Astrocyte of the hippocampus (primary cell): ENCODE results near the gene P2RX1.
A peak's percentile ranks its signal among the peaks of the same experiment; 100 is the strongest.
"Not testable (repeated sequence)": the region's sequence is repeated elsewhere in the genome, so short reads cannot be mapped to it uniquely, and the experiment has no call there.

Source experiments
- DNase-seq: peaks from one replicate; pipeline ENCODE4 v3.0.0; 2011; ENCODE audit warnings: low read depth, low spot score

The P2RX1 gene

DNA sequence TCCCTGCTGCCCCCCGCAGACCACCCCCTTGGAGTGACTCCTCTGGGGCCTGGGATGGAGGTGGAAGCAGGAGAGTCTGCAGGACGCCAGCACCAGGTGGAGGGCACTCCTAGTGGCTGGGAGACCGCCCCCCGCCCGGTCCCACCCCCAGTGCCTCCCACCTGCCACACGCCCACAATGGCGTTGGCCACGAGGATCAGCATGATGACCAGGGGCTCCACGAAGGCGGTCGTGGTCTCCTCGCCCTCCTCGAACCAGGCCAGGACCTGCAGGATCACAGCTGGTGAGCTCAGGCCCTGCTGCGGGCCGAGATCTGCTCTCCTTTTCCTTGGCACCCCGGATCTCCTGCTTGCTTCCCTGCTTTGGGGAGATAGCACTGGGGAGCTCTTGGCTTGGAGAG, 35.2 kb upstream of the P2RX1 start:
- DNase-seq: no peak

DNA sequence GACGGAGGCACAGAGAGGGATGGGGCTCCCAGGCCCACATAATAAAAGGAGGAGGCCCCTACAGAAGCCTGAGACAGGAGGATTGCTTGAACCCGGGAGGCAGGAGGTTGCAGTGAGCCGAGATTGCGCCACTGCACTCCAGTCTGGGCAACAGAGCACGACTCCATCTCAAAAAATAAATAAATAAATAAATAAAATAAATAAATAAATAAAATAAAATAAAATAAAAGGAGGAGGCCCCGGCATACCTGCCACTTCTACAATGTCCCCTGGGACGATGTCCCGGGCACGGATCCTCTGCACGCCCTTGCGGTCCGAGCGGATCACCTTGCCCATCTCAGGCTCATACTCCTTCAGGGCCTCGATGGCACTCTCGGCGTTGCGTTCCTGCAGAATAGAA, 34.7 kb upstream of the P2RX1 start:
- no peak for DNase-seq

DNA sequence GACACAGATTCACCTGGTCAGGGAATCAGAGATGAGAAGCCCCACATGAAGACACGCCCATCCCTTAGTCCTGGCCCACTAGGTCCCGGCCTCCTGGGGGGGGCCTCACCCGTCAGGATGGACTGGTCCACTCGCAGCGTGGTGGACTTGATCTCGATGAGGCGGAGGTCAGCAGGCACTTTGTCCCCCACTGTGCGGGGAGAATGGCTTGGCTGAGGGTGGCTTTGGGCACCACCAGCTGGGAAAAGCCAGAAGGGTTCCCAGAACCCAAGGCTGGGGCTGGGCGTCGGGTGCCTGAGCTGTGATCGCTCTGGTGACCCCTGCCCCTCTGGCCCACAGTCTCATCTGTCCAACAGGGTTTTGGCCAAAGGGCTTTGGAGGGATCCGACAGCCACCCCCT, 34.3 kb upstream of the P2RX1 start:
- DNase-seq: no peak

DNA sequence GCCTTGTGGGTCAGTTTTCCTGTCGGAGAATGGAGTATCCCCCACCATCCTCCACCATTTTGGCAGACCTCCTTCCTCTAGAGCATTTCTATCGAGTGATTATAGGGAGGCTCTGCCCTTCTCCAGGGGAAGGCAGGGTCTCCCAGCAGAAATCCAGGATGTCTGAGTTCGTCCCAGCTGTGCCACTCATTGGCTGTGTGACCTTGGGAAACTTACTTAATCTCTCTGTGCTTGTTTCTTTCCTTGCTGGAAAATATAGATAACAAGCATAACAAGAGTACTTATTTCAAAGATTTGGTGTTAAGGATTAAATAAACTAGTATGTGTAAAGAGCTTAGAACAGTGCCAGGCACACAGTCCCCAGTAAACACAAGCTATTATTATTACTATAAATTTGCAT, 33.2 kb upstream of the P2RX1 start:
- DNase-seq: no peak

DNA sequence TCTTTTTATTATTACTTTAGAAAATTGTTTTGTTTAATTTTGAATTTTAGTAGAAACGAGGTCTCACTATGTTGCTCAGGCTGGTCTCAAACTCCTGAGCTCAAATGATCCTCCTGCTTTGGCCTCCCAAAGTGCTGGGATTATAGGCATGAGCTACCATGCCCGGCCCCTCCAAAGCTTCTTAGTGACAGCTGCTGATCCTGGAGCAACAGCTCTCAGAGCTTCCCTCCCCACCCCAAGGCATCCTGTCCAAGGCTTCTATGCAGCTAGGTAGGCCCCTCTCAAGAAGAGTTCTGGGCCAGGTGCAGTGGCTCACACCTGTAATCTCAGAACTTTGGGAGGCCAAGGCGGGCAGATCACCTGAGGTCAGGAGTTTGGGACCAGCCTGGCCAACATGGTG, 32.3 kb upstream of the P2RX1 start:
- DNase-seq: not testable (repeated sequence)

DNA sequence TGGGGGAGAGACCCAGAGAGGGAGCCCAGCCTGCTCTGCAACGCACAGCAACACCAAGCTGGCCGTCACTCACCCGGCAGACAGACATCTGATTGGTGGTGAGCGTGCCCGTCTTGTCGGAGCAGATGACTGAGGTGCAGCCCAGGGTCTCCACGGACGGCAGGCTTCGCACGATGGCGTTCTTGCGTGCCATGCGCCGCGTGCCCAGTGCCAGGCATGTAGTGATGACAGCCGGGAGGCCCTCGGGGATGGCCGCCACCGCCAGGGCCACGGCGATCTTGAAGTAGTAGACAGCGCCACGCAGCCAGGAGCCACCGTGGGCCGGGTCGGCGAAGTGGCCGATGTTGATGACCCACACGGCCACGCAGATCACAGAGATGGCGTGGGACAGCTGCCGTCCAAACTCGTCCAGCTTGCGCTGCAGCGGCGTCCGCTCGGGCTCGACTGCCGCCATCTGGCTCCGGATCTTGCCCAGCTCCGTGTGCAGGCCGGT, 31.1 kb upstream of the P2RX1 start:
- DNase-seq: no peak

DNA sequence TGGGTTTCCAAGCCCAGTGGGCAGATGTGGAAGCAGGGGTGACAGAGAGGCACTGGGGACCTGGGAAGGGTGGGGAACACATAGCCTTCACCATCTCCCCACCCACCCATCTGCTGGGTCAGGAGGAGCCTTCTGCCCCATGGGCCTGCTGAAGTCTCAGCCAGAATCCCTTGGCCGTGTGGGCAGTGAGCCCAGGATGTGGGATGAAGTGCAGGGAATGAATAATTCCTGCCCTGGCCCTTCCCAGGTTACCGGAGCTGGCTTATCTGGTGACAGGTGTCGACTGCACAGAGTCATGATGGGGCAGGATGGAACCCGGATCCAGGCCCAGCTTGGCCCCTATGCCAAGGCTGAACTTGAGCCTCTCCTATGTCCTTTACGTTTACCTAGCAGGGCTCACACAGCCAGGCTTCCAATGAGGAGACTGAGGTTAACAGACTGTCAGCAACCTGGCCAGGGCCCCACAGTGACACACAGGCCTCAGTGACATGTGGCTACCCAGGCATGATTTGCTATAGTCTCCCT, 30.5 kb upstream of the P2RX1 start:
- peak; percentile 32 for DNase-seq

DNA sequence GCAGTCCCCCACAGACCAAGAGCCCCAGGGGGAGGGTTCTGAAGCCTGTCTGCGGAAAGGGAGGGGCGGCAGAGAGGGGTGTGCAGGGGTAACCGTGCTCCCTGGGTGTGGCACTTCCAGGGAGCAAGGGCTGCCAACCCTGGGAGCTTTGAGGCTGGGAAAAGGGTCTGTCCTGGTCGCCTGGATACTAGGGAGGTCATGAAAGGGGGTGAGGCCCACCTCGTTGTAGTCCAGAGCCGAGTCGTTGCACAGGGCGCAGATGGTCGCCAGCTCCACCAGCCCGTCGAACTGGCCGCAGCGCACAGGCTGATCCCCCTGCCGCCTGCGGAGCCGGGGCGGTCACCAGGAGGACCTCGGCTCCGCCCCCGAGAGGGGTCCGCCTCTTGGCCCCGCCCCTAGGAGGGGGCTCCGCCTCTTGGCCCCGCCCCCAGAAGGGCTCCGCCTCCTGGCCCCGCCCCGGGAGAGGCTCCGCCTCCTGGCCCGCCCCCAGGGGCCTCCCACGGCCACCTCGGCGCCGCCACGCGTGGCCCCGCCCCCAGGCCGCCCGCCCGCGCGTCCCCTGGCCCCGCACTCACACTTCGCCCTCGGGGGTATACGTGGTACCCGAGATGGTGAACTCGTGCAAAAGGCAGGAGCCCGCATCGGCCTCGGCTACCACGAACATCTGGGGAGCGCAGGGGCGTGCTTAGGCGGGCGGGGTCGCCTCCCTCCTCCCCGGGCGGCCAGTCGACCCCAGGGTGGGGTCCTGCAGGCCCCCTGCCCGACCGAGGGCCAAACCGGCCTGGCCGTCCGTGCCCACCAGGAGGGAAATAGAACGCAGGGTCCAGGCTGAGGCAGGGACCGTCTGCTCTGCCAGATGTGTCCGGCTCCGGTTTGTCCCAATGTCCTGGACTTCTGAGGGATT, 28.5 kb upstream of the P2RX1 start:
- DNase-seq: peak; percentile 79

DNA sequence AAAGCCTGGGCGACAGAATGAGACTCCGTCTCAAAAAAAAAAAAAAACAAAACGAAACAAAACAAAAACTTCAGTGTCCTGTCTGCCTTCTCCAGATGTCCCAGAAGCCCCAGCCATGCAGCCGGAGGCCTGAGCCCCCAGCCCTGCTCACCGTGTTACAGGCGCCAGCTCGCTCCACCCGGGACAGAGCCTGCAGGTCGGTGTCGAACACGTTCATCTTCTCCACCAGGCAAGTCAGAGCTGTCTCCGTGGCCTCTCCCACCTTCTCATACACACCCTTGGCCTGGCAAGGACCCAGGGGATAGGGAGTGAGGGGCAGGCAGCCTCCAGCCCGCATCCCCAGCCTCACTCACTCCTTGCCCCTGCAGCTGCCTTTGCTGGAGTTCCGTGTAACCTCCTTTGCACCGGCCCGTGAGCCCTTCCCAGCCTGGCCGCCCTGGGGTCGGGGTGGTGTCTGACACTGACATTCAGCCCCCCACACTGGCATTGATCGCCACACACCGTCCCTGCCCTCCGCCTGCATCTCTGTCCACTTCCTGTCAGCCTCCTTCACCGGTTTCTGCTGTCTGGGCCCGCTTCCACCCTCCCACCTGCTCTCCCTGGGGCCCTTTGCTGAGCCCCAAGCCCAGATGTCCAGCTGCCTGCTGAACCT, 27.1 kb upstream of the P2RX1 start:
- DNase-seq: no peak

DNA sequence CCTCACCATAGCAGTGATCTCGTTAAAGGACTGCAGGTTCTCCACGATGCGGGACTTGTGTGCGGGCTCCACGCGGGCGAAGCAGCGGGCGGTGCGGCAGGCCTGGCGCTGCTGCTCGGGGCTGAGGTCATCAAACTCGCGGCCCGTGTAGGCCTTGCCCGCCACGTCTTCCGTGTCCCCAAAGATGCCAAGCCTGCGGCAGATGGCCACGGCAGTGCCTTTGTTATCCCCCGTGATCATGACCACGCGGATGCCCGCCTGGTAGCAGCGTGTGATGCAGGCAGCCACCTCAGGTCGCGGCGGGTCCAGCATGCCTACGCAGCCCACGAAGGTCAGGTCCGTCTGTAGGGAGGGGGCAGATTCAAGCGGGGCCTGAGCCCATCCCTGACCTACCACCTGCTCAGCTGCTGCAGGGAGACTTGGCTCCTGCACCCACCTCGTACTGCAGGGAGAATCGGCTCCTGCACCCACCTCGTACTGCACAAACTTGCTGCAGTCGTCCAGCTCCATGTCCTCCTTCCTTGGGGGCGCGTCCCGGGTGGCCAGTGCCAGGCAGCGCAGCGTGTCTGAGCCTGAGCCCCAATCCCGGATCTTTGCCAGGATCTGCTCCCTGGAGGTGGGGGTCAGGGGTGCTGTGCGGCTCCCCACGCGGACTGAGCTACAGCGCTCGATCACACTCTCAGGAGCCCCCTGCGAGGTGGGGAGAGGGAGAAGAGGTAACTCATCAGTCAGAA, 24.9 kb upstream of the P2RX1 start:
- DNase-seq: no peak

DNA sequence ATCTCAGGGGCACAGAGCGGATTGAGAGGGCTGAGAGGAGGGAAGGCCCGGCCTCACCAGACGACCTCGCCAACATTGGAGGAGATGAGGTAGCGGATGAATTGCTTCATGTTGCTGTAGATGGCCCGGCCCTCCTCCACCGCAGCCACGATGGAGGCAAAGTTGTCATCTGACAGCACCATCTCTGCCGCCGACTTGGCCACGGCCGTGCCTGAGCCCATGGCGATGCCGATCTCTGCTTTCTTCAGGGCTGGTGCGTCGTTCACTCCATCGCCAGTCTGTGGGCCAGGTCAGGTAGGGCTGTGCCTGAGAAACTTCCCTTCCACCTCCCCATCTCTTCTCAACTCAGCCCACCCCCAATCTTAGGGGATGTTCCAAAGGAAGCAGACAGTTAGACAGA, 21.1 kb upstream of the P2RX1 start:
- no peak for DNase-seq

DNA sequence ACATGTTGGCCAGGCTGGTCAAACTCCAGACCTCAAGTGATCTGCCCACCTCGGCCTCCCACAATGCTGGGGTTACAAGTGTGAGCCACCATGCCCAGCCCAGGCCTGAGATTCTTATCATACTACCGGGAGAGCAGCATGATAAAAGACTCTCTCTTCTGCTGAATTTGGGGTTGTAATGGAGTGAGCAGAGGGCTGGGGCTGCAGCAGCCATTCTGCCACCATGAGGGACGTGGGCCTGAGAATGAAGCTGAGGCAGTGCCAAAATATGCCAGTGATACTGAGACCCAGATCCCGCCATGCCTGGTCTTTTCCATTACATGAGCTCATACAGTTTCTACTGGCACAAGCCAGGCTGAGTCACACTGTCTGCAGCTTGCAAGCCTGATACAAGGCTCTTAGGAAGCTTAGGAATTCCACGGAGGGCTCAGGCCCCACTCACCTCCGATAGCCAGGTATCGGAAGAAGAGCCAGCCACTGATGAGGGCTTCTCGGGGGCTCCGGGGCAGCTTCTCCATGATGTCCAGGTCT, 19.6 kb upstream of the P2RX1 start:
- DNase-seq: peak; percentile 80

DNA sequence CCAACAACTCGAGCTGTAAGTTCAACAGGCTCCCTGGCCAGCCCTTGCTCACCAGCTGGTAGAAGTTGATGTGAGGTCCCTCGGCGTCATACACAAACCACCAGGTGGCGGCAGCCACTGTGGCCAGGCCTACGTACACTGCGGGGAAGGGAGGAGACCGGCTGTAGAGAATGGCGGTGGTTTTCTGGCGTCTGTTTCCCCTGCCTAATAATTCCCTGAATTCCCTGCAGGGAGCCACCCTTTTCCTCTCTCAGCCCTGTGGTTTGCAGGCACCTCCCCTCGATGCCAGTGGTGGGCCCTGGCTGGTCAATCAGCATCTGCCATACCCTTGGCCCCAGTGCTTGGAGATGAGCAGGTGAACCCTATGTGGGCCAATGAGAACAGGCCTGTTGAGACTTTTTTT, 18.9 kb upstream of the P2RX1 start:
- DNase-seq: peak; percentile 83

DNA sequence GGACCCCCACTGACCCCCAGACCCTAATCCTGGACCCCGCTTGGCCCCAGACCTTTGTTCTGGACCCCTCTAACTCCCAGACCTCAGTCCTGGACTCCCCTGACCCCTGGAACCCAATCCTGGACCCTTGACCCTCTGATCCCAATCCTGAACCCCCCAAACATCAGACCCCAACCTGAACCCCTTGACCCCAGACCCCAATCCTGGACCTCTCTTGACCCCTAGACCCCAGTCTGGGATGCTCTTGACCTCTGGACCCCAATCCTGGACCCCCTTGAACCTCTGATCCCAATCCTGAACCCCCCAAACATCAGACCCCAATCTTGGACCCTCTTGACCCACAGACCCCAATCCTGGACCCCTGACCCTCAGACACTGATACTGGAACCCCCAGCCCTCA, 13.5 kb upstream of the P2RX1 start:
- no peak for DNase-seq

DNA sequence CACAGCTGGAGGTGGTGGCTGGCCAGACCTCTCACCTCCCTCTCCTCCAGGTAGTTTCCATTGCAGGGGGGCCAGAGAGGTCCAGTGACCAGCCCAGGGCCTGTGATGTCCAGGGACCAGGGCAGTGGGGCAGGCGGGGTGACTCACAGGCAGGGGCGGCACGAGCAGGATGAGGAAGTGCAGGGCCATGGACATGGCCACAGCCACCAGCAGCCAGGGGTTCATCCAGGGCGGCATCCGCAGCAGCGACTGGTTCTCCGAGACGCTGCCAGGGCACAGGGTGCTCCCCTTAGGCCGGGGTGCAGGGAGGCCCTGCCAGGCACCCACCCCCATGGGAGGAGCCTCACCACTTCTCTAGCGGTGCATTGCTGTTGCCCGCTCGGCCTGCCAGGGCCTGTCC, 12.9 kb upstream of the P2RX1 start:
- no peak for DNase-seq

DNA sequence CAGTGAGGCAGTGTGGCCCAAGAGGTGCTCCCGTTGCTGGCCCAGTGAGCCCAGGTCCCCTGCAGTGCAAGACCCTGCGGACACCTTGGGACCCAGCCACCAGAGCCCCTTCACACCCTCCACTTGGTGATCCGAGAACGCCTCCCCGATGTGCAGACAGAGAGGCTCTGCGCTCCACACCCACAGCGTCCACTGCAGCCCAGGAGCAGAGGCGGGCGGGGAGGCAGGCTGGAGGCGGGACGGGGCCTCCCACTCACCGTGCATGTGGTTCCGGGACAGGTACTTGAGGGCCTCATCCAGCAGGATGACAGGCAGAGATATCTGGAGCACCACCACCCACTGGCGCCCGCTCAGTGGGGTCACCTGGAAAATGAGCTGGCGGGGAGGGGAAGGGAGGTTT, 12.1 kb upstream of the P2RX1 start:
- no peak for DNase-seq

DNA sequence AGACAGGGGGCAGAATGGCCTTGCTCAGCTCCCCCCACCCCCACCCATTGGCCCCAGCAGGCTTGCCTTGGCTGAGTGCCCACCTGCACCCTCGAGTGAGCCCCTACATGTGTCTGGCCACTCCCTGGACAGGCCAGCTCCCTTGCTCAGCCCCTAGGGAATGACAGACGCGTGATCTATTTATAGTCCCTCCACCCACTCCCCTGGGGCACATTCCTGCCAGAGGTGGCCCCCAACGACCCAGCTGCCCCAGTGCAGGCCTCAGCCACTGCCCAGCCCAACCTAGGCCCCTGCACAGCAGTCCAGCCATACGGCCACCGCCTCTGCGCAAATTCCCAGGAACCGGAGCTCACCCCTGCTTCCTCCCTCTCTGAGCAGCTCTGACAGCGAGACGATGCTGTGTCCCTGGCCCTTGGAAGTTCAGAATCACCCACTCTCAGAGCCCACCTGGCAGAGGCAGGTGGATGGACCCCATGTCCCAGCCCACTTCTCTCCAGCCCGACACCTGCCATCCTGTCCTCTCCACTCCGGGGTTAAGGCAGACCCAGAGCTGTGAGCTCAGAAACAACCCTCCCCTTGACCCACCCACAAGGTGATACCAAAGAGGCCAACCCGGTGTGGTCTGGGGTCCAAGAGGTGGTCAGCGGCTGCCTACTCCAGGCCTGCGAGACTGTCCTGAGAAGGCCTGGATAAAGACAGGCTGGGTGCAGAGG, 11.5 kb upstream of the P2RX1 start:
- DNase-seq: no peak

DNA sequence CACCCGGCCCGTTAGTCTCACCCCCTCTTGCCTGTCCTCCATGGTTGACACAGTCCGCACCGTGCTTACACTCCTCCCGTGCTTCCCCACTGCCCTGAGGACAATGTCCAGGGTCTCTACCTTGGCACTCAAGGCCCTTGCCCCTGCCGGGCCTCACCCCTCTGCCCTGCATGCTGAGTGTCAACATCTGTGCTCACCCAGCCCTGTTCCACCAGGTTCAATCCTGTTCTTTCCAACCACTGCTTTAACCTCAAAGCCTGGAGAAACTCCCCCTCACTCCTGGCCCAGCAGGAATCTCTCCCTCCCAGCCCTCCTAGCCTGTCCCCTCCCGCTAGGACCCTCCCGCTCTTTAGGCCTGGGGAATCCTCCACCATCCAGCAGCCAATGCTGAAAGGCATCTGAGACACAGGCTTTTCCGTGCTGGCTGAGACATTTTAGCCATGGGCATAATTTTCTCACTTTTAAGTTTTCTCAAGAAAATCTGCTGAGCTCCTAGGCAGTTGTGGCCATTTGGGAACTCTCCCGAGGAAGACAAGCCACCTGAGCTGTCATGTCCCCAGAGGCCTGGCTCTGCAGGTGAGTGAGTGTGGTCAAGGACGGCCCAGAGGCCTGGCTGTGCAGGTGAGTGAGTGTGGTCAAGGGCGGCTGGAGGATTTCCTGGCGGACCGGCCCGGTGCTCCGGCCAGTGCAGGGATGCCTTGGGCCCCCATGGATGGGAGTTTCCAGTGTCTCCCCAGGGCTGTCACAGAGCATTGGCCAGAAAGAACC, 10.8 kb upstream of the P2RX1 start:
- no peak for DNase-seq

DNA sequence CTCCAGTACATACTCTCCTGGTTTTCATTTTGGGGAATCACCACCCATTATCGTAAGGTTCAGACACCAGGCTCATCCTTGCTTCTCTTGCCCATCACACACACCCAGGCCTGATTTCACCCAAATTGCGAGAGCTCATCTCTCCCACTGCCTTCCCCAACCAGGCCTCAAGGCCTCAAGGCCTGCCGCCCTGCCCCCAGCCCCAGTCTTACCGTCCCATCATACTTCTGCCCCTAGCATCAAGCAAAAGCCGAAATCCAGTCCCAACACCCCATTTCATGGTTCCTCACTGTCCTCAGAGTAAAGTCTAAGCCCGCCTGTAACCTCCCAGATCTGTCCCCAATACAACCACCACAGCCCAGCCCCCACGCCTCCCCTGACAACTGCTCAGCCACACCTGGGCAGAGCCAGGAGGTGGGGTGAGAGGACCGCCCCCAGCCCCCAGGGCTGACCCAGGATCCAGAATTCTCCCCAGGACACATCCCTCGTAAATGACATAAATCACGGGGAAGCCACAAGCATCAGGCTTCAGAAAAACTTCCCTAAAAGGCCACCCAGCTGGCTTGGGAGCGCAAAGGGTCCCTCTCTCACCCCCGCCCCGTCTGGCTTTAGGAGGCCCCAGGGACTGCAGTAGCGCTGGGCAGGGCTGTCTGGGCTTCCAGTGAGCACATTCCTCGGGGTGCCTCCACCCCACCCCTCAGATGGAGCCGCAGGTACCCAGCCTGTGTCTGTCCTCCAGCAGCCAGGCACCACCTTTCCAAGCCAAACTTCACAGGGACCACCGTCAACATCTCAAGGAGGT, 9.6 kb upstream of the P2RX1 start:
- no peak for DNase-seq
